Endothelial cell of umbilical vein (primary cell): ENCODE results near the gene ETV3. TPM values are rescaled to one million over a fixed set of nuclear protein-coding genes. Genes with fewer than 3 reads are reported as not detected.

Experiments used
- BruUV-seq: library from RNA; stranded (reverse); fragments of 400-500 nt; replicated peaks from 2 replicates; lab custom pipeline; 2021; lab: Mats Ljungman, UMichigan
- CTCF ChIA-PET: fragments of 300-600, 350-600 bp; sonication (Branson Sonifier 250); formaldehyde crosslinking; loops from one replicate; lab custom pipeline; 2021; ENCODE audit warnings: antibody characterized with exemption, inconsistent platforms; lab: Charles Lee
- POLR2A ChIA-PET: fragments of 300-600, 350-600 bp; sonication (Branson Sonifier 250); formaldehyde crosslinking; loops from one replicate; lab custom pipeline; 2021; ENCODE audit warnings: antibody characterized with exemption, inconsistent platforms; lab: Charles Lee
- DNase-seq: peaks from one replicate; pipeline ENCODE4 v3.0.0-alpha.2; 2011; ENCODE audit warnings: low read depth, low spot score
- FAIRE-seq: peaks from 2 replicates; lab custom pipeline; 2011; peaks lifted over from hg19 to GRCh38; lab: Jason Lieb, UNC
- H2AFZ ChIP-seq: 2 replicates; pipeline ENCODE4 v1.6.0; 2012; ENCODE audit warnings: low read depth, low read length, control low read depth, inconsistent platforms
- H3K27ac ChIP-seq: 2 replicates; pipeline ENCODE4 v1.5.1; 2011; ENCODE audit warnings: low read depth, mild to moderate bottlenecking, control low read depth, low read length, moderate library complexity; ENCODE audit not compliant: insufficient read depth
- H3K27me3 ChIP-seq, 2 experiments: 2 replicates each; pipeline versions ENCODE4 v1.6.0 to v1.6.1; 2011; ENCODE audit warnings: low read length in 2 of 2, mixed read lengths in 1 of 2; ENCODE audit not compliant: control insufficient read depth in 2 of 2, insufficient read depth in 2 of 2
- H3K36me3 ChIP-seq, 2 experiments: 2 replicates in 1 of 2; 3 replicates in 1 of 2; pipeline ENCODE4 v1.5.1; 2011; ENCODE audit warnings: low read length in 2 of 2, mild to moderate bottlenecking in 1 of 2, moderate library complexity in 1 of 2; ENCODE audit not compliant: control insufficient read depth in 2 of 2, insufficient read depth in 2 of 2; ENCODE audit errors: extremely low read depth in 1 of 2
- H3K4me1 ChIP-seq: 3 replicates; pipeline ENCODE4 v1.5.1; 2011; ENCODE audit warnings: mild to moderate bottlenecking, low read length; ENCODE audit not compliant: control insufficient read depth, insufficient read depth; ENCODE audit errors: extremely low read depth
- H3K4me2 ChIP-seq: 2 replicates; pipeline ENCODE4 v1.6.1; 2011; ENCODE audit warnings: low read length, control low read depth, mixed read lengths; ENCODE audit not compliant: insufficient read depth
- H3K4me3 ChIP-seq, 3 experiments: fragments of 200-600 bp in 1 of 3; sonication (generic), shearing (Covaris generic) in 1 of 3; replicated peaks in 1 of 3; 2 replicates each; pipeline ENCODE4 v1.5.1; 2011 to 2016; ENCODE audit warnings: control low read depth in 3 of 3, low read length in 3 of 3, mild to moderate bottlenecking in 2 of 3, inconsistent platforms in 1 of 3, low read depth in 1 of 3, moderate library complexity in 1 of 3; ENCODE audit not compliant: insufficient read depth in 1 of 3
- H3K79me2 ChIP-seq: 2 replicates; pipeline ENCODE4 v1.6.0; 2012; ENCODE audit warnings: low read length, inconsistent platforms; ENCODE audit not compliant: control insufficient read depth, insufficient read depth
- H3K9ac ChIP-seq: replicated peaks from 2 replicates; pipeline ENCODE3; 2011; ENCODE audit warnings: low read length, control low read depth; ENCODE audit not compliant: insufficient read depth; ENCODE audit errors: extremely low read depth
- H3K9me1 ChIP-seq: replicated peaks from 3 replicates; pipeline ENCODE4 v1.6.0; 2011; ENCODE audit warnings: mild to moderate bottlenecking, low read length; ENCODE audit not compliant: control insufficient read depth, insufficient read depth; ENCODE audit errors: extremely low read depth
- H3K9me3 ChIP-seq: replicated peaks from 2 replicates; pipeline ENCODE4 v1.5.1; 2012; ENCODE audit warnings: low read length, inconsistent platforms; ENCODE audit not compliant: control insufficient read depth, insufficient read depth
- H4K20me1 ChIP-seq: replicated peaks from 2 replicates; pipeline ENCODE3; 2011; ENCODE audit warnings: mild to moderate bottlenecking, low read length; ENCODE audit not compliant: control insufficient read depth, insufficient read depth; ENCODE audit errors: extremely low read depth
- EZH2 ChIP-seq: IDR thresholded peaks from 2 replicates; pipeline ENCODE4 v1.6.1; 2012; ENCODE audit warnings: borderline replicate concordance, low read depth, mild to moderate bottlenecking, moderate library complexity, low read length, inconsistent platforms; ENCODE audit not compliant: severe bottlenecking
- FOS ChIP-seq: IDR thresholded peaks from 2 replicates; pipeline ENCODE4 v1.6.1; 2011; ENCODE audit warnings: mild to moderate bottlenecking, low read length, moderate library complexity, borderline replicate concordance; ENCODE audit not compliant: insufficient read depth
- GATA2 ChIP-seq: IDR thresholded peaks from 2 replicates; pipeline ENCODE4 v1.7.0; 2011; ENCODE audit warnings: low read depth, mild to moderate bottlenecking, moderate library complexity, mixed read lengths, low read length; ENCODE audit not compliant: insufficient read length, insufficient read depth
- JUN ChIP-seq: IDR thresholded peaks from 2 replicates; pipeline ENCODE4 v1.6.1; 2011; ENCODE audit warnings: borderline replicate concordance, low read depth; ENCODE audit not compliant: insufficient read length, insufficient read depth
- MYC ChIP-seq: IDR thresholded peaks from one replicate; pipeline ENCODE4 v1.6.1; 2011; ENCODE audit warnings: mild to moderate bottlenecking, low read depth, low read length
- POLR2A ChIP-seq: IDR thresholded peaks from 2 replicates; pipeline ENCODE4 v1.6.1; 2012; ENCODE audit warnings: low read depth, mild to moderate bottlenecking, control low read depth, low read length
- POLR2AphosphoS5 ChIP-seq: IDR thresholded peaks from 2 replicates; pipeline ENCODE4 v1.6.1; 2012; ENCODE audit warnings: low read depth, mild to moderate bottlenecking, control low read depth, low read length, moderate library complexity; ENCODE audit not compliant: insufficient read depth
- dilution Hi-C: fragments of 300-500 bp; cut with MboI; formaldehyde crosslinking; loops from one replicate; pipeline ENCODE4 v1.15.0; 2019; ENCODE audit warnings: low sequenced_read_pairs; ENCODE audit not compliant: extremely low pct_ligation_motif_present
- intact Hi-C: fragments of 100-400 bp; cut with micrococcal nuclease; formaldehyde crosslinking; loops from one replicate; pipeline ENCODE4 v1.10.0; 2022
- polyA plus RNA-seq, 4 experiments: library from polyadenylated mRNA; depleted of rRNA in 3 of 4; stranded (reverse) in 3 of 4; unstranded in 1 of 4; fragments of >200 nt; gene quantifications; 2 replicates each; pipeline versions ENCODE4 v1.2.1 to v1.2.3, GENCODE V29; 2011 to 2012; ENCODE audit warnings: missing spikeins in 1 of 4
- total RNA-seq: library from RNA; stranded (reverse); gene quantifications from 2 replicates; pipeline ENCODE4 v1.2.3, GENCODE V29; 2021
- TF ChIP-seq, protein P1 (sequence below): IDR thresholded peaks from 2 replicates; pipeline ENCODE4 v1.6.1; 2011; ENCODE audit not compliant: insufficient read depth, insufficient read length
- TF ChIP-seq, protein P2 (sequence below), 2 donors: IDR thresholded peaks; 1 replicate in 1 of 2; 2 replicates in 1 of 2; pipeline ENCODE4 v1.5.1; 2011; ENCODE audit warnings: low read length in 2 of 2, mild to moderate bottlenecking in 2 of 2, moderate library complexity in 2 of 2, control low read depth in 1 of 2, inconsistent platforms in 1 of 2, low read depth in 1 of 2; ENCODE audit not compliant: insufficient read depth in 1 of 2; ENCODE audit errors: extremely low read depth in 1 of 2

The ETV3 gene
- total and polyA plus RNA-seq, 2 donors (not counting 3 experiments of a cell fraction or from before 2014, with no cell fraction given) = 6.8 to 22.3 TPM

DNA sequence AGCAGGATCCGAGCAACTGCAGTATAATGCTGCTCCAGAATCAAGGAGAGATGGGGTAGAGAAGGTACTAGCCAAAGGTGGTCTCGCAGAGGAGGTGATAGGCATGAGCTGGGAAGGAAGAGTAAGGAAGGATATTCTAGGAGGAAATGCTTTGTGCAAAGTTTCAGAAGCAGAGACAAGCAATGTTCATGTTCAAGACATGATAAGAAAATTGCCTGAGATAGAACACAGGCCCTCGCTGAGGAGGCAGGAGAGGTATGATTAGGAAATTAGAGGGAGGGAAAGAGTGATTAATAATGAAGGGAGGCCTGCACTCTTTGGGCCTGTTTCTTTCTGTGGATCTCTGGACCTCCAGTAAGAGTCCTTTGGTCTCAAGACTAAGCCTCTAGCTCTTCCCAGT, 12.9 kb upstream of the ETV3 start:
- no peak for TF ChIP-seq MYC
- no peak for FAIRE-seq
- POLR2A ChIA-PET = no interaction called here

DNA sequence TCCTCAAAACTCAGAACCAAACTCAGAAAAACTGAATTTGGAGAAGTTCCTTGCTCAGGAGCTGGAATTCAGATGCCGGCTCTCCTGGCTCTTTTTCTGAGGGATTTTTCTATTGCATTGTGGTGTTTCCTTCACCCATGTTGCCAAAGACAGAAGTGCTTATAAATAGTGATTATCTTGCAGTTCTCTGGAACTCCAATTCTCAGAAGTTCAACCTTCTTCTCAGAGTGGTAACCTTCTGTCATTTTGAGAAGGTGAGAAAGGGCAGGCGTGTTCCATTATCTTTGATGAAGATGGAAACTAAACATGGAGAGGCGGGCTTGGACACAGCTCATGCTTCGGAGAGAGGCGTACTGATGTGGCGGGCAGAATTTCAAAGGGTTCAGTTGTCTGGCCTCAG, 12.4 kb upstream of the ETV3 start:
- H3K9me1 ChIP-seq = no peaks in the 10 kb centered on the region
- no TSS peak for BruUV-seq
- no peak overlapping the region for H3K9ac ChIP-seq
- H4K20me1 ChIP-seq = no peaks in the 10 kb centered on the region
- FAIRE-seq = no peak
- CTCF ChIA-PET = interaction anchor here (14.5 kb wide), 1 partner anchor 61 kb away, joined by 1121 read pairs; no protein-coding TSS in a partner anchor
- no peaks in the 10 kb centered on the region for H3K9me3 ChIP-seq
- H3K4me1 ChIP-seq = peaks cover 23% of the 10 kb centered on the region
- H3K27me3 ChIP-seq = peaks cover 0 to 5% of the 10 kb centered on the region in 2 experiments
- no peaks in the 10 kb centered on the region for H3K36me3 ChIP-seq
- no peak for TF ChIP-seq GATA2
- TF ChIP-seq, protein P1, sequence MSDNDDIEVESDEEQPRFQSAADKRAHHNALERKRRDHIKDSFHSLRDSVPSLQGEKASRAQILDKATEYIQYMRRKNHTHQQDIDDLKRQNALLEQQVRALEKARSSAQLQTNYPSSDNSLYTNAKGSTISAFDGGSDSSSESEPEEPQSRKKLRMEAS = no peak
- no peak for TF ChIP-seq JUN
- no peak for TF ChIP-seq EZH2
- no peak for TF ChIP-seq POLR2A
- TF ChIP-seq POLR2AphosphoS5 = no peak
- TF ChIP-seq MYC = no peak
- TF ChIP-seq, protein P2, sequence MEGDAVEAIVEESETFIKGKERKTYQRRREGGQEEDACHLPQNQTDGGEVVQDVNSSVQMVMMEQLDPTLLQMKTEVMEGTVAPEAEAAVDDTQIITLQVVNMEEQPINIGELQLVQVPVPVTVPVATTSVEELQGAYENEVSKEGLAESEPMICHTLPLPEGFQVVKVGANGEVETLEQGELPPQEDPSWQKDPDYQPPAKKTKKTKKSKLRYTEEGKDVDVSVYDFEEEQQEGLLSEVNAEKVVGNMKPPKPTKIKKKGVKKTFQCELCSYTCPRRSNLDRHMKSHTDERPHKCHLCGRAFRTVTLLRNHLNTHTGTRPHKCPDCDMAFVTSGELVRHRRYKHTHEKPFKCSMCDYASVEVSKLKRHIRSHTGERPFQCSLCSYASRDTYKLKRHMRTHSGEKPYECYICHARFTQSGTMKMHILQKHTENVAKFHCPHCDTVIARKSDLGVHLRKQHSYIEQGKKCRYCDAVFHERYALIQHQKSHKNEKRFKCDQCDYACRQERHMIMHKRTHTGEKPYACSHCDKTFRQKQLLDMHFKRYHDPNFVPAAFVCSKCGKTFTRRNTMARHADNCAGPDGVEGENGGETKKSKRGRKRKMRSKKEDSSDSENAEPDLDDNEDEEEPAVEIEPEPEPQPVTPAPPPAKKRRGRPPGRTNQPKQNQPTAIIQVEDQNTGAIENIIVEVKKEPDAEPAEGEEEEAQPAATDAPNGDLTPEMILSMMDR (IDR thresholded peaks at IDR 0.05; ENCODE audit: extremely low read depth in 1 of 2, insufficient read depth in 1 of 2, low read depth in 1 of 2, low read length in 2 of 2) = no peak
- TF ChIP-seq FOS = no peak
- intact Hi-C loops (no loop called here), dilution Hi-C loops (no loop called here)
- no peak overlapping the region for H3K27ac ChIP-seq
- H2AFZ ChIP-seq = no peak overlapping the region
- POLR2A ChIA-PET = no interaction called here
- no peak overlapping the region for H3K4me3 ChIP-seq
- no peaks in the 10 kb centered on the region for H3K79me2 ChIP-seq
- H3K4me2 ChIP-seq = no peak overlapping the region
- DNase-seq = no peak

More for the DNA sequence above, 12.9 kb upstream of the ETV3 start:
- Histone ChIP-seq H3K27ac (no peak overlapping the region), H4K20me1 (no peaks in the 10 kb centered on the region), H3K79me2 (no peaks in the 10 kb centered on the region), H2AFZ (no peak overlapping the region), H3K9me1 (no peaks in the 10 kb centered on the region), H3K27me3 (peaks cover 0 to 5% of the 10 kb centered on the region in 2 experiments), H3K9ac (no peak overlapping the region), H3K4me3 (no peak overlapping the region), H3K4me1 (peaks cover 23% of the 10 kb centered on the region), H3K9me3 (no peaks in the 10 kb centered on the region), H3K4me2 (no peak overlapping the region), H3K36me3 (no peaks in the 10 kb centered on the region)
- dilution Hi-C loops = no loop called here
- no TSS peak for BruUV-seq
- CTCF ChIA-PET = interaction anchor here (14.5 kb wide), 1 partner anchor 62 kb away, joined by 1121 read pairs; no protein-coding TSS in a partner anchor
- intact Hi-C loops = no loop called here
- DNase-seq = no peak
